ENCODE results near the gene GTPBP4.

DNA sequence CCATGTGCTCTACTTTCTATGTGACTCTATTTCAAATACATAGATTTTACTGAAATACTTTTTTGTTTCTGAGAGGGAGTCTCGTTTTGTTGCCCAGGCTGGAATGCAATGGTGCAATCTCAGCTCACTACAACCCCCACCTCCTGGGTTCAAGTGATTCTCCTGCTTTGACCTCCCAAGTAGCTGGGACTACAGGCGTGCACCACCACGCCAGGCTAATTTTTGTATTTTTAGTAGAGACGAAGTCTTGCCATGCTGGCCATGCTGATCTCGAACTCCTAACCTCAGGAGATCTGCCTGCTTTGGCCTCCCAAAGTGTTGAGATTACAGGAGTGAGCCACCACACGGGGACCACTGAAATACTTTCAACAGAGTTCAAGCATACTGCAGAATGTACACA lies 57.2 kb downstream of the GTPBP4 start:
- TF ChIP-seq, protein P1, sequence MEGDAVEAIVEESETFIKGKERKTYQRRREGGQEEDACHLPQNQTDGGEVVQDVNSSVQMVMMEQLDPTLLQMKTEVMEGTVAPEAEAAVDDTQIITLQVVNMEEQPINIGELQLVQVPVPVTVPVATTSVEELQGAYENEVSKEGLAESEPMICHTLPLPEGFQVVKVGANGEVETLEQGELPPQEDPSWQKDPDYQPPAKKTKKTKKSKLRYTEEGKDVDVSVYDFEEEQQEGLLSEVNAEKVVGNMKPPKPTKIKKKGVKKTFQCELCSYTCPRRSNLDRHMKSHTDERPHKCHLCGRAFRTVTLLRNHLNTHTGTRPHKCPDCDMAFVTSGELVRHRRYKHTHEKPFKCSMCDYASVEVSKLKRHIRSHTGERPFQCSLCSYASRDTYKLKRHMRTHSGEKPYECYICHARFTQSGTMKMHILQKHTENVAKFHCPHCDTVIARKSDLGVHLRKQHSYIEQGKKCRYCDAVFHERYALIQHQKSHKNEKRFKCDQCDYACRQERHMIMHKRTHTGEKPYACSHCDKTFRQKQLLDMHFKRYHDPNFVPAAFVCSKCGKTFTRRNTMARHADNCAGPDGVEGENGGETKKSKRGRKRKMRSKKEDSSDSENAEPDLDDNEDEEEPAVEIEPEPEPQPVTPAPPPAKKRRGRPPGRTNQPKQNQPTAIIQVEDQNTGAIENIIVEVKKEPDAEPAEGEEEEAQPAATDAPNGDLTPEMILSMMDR (IDR thresholded peaks at IDR 0.05; ENCODE audit: low read depth, low read length, missing input control): no peak
- TF ChIP-seq, protein P2, sequence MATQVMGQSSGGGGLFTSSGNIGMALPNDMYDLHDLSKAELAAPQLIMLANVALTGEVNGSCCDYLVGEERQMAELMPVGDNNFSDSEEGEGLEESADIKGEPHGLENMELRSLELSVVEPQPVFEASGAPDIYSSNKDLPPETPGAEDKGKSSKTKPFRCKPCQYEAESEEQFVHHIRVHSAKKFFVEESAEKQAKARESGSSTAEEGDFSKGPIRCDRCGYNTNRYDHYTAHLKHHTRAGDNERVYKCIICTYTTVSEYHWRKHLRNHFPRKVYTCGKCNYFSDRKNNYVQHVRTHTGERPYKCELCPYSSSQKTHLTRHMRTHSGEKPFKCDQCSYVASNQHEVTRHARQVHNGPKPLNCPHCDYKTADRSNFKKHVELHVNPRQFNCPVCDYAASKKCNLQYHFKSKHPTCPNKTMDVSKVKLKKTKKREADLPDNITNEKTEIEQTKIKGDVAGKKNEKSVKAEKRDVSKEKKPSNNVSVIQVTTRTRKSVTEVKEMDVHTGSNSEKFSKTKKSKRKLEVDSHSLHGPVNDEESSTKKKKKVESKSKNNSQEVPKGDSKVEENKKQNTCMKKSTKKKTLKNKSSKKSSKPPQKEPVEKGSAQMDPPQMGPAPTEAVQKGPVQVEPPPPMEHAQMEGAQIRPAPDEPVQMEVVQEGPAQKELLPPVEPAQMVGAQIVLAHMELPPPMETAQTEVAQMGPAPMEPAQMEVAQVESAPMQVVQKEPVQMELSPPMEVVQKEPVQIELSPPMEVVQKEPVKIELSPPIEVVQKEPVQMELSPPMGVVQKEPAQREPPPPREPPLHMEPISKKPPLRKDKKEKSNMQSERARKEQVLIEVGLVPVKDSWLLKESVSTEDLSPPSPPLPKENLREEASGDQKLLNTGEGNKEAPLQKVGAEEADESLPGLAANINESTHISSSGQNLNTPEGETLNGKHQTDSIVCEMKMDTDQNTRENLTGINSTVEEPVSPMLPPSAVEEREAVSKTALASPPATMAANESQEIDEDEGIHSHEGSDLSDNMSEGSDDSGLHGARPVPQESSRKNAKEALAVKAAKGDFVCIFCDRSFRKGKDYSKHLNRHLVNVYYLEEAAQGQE (IDR thresholded peaks at IDR 0.05): no peak
- TF ChIP-seq GABPA (IDR thresholded peaks at IDR 0.05 in 1 of 2, conservative IDR thresholded peaks at IDR 0.05 in 1 of 2) (no peak), FOXA1 (IDR thresholded peaks at IDR 0.05) (no peak)
- TF ChIP-seq, protein P3, sequence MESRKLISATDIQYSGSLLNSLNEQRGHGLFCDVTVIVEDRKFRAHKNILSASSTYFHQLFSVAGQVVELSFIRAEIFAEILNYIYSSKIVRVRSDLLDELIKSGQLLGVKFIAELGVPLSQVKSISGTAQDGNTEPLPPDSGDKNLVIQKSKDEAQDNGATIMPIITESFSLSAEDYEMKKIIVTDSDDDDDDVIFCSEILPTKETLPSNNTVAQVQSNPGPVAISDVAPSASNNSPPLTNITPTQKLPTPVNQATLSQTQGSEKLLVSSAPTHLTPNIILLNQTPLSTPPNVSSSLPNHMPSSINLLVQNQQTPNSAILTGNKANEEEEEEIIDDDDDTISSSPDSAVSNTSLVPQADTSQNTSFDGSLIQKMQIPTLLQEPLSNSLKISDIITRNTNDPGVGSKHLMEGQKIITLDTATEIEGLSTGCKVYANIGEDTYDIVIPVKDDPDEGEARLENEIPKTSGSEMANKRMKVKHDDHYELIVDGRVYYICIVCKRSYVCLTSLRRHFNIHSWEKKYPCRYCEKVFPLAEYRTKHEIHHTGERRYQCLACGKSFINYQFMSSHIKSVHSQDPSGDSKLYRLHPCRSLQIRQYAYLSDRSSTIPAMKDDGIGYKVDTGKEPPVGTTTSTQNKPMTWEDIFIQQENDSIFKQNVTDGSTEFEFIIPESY (IDR thresholded peaks at IDR 0.05): no peak
